ENCODE data around the gene LRRC3.

The LRRC3 gene

DNA sequence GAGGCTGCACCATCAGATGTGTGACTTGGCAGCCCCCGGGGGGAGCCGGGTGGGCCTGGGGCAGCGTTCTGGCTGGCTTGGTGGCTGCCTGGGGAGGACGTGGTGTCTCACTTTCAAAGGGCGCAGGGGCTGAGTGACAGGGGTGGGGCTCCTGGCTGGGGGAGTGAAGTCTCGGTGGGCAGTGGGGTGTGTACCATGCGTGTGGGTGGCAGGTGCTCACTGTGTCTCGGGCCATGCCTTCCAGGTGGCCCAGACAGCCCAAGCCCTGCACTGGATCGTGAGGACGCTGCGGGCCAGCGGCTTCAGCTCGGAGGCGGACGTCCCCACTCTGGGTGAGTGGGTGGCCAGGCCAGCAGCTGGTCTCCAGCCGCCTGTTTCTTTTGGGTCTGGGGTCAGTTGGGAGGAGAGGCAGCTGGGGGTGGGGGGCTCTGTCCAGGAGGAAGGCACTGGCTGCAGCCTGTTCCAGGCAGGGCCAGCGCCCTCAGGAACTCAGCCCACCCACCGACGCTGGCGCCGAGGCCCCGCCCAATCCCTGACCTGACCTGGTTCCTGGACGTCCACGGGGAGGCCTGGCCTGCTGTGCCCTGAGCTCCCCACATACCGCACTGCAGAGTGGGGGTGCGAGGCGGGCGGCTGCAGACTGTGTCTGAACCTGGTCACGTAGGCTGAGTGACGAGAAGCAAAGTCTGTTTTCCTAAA lies 30.6 kb upstream of the LRRC3 start:
- DNase-seq, result no peak

DNA sequence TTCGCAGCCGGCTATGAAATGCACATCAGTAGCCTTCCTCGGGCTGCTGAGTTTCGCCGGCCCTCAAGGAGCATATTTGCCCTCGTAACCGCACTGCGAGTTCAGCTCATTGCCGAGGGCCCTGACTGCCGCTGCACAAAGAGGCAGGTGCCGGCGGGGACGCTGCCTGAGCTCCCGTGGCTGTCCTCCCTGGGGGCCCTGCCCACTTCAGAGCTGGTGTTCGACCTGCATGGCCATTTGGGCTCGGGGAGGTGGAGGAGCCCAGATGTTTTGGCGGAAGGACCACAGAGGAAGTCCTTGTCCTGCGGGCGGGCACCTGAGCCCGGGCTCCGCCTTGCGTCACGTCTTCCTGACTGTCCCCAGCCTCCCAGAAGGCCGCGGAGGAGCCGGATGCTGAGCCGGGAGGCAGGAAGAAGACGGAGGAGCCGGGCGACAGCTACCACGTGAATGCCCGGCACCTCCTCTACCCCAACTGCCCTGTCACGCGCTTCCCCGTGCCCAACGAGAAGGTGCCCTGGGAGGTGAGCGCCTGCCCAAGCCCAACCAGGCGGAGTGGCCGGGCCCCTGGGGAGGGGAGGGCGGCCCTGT lies 29.9 kb upstream of the LRRC3 start:
- no peak for DNase-seq

DNA sequence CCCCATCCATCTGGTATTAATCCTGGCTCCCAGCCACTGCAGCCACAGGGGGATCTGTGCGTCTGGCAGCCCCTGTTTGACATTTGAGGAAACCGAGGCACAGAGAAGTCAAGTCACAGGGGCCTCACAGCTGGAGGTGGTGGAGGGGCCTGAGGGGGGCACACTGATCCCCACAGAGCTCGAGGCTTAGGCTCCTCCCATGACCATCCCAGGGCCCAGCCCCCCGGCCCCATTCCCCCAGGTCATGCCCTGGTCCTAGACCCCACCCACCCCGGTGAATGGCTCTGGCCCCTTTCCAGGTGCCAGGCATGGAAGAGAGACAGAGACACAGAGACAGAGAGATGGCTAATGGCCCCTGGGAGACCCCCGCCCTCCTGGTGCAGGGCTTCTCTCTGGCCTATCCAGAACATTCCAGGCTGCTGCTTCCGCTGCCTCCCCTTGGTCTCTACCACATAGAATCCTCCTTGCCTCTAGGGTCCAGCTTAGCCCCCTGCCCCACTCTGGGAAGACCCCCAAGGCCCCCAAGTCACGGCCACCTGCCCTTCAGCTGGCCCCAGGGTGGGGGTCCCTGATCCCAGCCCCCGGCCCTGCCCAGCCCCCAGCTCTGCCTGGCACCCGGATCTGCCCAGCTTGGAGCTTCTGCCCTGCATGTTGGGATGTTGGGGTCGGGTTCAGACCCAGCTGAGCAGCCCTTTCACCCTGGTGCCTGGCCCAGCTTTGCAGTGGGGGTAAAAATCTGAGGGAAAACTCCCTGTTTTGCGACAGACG lies 29.2 kb upstream of the LRRC3 start:
- no peak for DNase-seq

DNA sequence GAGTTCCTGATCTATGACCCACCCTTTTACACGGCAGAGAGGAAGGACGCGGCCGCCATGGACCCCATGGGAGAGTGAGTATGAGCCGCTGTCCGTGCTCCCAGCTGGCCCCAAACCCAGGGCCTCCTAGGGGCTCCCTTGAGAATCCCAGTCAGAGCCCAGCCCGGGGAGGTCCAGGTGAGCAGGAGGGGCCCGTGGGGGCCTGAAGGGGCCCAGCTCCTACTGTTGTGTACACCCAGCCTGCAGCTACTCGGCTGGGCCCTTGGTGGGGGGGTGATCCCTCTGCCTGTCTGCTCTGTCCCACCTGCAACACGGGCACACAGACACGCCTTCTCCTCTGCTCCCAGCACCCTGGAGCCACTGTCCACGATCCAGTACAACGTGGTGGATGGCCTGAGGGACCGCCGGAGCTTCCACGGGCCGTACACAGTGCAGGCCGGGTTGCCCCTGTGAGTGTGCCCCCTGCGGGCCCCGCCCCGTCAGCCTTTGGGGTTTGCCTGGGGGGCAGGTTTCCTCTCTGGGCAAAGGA lies 28.6 kb upstream of the LRRC3 start:
- DNase-seq, result no peak

DNA sequence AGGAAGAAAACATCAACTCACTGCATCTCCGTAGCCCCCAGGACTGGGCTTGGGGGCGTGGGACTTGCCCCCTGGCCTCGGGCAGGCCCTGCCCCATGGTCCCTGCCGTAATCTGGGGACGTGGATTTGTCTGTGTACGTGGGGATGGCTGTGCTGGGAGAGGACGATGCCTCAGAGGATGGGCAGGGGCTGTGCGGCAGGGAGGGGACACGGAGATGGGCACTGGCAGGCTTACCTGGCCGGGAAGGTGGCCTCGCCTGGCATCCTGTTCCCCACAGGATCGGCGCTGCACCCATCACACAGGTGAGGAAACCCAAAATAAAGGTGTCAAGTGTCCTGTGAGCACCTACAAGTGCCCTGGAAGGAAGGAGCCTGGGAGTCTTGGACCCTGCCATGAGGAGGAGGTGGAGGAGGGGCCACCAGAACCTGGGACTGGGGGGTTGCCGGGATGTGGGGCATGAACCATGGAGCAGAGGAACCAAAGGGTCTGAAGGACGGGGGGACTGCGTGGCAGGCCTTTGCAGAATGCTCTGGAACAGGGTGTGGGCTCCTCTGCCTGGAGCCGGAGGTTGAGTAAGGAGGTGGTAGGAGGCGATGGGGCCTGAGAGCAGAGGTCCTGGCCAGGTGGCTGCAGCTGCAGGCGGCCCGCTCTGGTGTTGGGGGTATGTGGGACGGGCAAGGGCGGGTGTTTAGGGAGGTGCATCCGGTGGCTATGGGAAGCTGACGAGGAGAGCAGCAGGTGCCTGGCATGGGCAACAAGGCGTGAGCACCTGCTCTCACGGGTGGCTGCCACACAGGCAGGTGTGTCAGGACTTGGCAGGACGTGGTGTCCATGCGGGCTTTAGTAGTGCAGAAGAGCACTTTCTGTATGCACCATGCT lies 27.8 kb upstream of the LRRC3 start:
- DNase-seq, result no peak

DNA sequence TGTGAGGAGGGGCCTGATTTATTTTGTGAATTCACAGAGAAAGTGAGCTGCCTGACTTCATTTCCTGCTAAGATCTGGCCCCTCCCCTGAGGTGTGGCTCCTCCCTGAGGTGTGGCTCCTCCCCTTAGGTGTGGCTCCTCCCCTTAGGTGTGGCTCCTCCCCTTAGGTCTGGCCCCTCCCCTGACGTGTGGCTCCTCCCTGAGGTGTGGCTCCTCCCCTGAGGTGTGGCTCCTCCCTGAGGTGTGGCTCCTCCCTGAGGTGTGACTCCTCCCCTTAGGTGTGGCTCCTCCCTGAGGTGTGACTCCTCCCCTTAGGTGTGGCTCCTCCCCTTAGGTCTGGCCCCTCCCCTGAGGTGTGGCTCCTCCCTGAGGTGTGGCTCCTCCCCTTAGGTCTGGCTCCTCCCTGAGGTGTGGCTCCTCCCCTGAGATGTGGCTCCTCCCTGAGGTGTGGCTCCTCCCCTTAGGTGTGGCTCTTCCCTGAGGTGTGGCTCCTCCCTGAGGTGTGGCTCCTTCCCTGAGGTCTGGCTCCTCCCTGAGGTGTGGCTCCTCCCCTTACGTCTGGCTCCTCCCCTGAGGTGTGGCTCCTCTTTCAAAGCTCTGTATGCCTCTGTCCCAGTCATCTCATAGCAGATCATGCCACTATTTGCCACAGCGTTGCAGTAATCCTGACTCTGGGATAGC lies 26.9 kb upstream of the LRRC3 start:
- no peak for DNase-seq

DNA sequence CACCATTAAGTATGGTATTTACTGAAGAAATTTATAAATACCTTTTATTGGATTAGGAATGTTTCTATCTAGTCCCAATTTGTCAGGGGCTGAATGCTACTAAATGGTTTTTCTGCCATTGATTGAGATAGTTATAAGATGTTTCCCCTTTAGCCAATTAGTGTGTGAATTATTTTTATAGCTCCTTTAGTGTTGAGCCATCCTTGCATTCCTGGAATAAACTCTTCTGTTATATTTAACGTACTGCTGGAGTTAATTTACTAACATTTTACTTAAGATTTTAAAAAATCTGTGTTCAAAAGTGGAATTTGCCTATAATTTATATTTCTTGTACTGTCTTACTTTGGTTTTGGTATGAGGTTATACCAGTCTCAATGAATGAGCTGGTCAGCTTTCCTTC lies 25.4 kb upstream of the LRRC3 start:
- DNase-seq, result no peak

DNA sequence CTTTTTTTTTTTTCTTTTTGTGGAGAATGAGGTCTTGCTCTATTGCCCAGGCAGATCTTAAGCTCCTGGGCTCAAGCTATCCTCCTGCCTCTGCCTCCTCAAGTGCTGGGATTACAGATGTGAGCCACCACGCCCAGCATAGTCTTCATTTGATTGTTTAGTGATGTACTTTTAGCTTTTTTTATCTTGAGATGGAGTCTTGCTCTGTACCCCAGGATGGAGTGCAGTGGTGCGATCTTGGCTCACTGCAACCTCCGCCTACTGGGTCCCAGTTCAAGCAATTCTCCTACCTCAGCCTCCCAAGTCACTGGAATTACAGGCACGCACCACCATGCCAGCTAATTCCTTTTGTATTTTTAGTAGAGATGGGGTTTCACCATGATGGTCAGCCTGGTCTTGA lies 24.0 kb upstream of the LRRC3 start:
- DNase-seq, result no peak

DNA sequence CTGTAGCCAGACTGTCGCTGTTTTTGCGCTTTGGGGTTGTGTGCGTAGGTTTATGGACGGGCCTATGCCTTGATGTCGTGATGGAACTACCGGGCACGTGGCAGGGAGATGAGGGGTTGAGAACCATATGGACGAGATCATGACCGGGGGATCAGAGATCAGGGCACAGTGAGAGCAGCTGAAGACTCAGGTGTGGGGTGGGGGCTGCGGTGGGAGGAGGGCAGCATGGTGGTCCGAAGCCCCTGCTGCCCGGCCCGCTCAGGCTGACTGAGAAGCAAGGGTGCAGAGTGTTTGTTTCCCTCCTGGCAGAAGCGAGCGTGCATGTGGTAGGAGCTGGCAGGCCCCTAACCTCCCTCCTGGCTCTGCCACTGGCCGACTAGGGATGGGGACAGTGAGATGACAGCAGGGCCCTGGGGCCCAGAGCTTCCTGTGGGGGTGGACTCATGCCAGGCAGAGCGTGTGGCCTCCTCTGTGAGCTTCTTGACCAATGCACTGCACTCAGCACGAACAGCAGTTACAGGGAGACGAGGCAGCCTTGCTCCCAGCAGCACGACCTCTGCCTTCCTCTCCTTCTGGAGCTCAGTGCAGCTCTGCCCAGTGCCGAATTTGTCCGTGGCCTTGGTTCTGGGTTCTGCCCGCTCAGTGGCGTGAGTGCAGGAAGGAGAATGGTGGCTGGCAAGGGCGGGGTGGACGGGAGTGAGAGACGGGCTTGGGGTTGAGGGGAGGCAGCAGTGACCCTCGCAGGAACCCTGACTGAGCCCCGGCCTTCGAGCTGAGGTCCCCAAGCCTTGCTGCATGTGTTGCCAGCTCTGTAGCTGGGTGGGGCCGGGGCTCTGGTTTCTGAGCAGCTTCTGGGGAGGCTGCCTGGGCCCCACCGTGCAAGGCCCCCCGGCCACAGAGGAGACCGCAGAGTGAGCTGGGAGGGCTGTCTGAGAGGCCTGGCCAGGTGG lies 22.2 kb upstream of the LRRC3 start:
- no peak for DNase-seq

DNA sequence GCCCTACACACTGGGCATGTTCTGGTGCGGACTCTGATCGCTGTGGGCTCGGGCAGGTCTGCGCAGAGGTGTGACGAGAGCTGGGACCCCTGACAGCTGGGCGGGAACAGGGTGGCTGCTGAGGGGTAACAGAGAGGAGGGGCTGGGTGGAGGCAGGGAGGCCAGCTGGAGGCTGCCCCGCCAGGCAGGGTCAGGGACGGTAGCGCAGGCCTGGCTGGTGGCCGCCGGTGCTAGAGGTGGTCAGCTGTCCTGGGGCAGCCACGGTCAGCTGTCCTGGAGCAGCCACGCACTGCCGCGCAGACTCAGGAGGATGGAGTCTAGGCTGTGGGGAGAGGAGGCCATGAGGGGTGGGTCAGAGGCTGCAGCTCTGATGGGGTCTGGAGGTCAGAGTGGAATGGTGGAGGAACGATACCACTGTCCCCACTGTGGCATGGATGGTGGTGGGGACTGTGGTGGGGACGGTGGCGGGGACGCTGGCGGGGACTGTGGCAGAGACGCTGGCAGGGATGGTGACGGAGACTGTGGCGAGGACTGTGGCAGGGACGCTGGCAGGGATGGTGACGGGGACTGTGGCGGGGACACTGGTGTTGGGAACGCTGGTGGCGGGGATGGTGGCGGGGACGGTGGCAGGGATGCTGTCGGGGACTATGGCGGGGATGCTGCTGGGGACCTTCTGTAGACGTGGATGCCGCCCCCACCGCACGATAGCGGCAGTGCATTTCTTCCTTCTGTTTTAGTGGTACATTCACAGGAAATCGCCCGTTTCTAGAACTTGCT lies 21.3 kb upstream of the LRRC3 start:
- DNase-seq, result no peak

DNA sequence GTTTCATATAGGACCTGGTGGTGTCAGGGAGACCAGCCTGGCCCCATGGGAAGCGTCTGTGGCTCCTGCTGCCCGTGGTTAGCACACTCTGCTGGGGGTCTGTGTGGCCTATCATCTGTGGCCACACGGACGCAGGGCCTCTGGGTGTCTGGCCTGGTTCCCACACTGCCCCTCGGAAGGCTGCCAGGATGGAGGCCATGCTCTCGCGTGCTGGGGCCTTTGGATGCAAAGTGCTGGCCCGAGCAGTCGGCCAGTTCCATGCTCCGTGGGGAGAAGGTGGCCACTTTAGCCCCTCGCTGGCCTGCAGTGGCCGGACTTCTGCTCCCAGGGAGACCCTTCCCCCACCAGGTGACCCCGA lies 20.8 kb upstream of the LRRC3 start:
- no peak for DNase-seq

DNA sequence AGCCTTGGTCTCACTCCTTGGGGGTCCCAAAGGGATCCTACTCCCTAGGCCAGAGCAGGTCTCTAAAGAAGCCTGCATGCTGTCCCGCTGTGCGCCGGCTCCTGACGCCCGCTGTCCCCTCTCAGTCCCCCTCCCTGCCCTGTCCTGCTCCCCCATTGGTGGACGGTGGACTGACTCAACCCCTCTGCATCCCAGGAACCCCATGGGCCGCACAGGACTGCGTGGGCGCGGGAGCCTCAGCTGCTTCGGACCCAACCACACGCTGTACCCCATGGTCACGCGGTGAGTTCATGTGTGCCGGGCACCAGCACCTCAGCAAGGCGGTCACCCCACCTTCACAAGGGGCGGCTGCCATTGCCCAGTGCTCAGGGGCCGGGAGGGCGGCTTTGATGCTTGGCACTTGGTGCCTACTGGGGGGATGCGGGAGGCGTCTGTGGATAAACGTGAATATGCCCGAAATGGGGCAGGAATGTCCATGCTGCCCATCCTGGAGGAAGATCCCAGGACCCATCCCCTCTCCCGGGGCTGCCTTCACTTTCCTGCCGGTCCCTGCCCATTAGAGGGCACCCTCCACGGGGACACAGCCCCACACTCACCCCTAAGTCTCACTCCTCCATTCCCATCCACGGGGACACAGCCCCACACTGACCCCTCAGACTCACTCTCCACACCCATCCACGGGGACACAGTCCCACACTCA lies 20.2 kb upstream of the LRRC3 start:
- DNase-seq, result no peak

DNA sequence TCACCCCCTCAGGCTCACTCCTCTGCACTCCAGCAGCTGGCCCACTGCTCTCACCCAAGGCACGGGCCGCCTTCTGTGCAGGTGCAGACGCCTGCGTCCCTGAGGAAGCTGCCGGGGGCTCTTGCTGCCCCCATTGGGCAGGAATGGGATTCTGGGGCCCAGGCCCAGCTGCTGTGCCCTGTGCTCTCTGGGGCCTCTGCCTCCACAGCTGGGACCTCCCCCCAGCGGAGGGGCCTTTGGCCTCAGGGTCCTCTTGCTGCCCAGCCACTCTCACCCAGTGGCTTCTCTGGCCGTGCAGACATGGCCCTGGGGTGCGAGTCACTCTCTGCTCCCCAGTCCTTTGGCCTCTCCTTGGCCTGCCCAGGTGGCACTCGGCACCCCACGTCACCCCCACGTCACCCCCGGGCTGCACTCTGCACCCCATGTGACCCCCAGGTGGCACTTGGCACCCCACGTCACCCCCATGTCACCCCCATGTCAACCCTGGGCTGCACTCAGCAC lies 19.1 kb upstream of the LRRC3 start:
- no peak for DNase-seq

DNA sequence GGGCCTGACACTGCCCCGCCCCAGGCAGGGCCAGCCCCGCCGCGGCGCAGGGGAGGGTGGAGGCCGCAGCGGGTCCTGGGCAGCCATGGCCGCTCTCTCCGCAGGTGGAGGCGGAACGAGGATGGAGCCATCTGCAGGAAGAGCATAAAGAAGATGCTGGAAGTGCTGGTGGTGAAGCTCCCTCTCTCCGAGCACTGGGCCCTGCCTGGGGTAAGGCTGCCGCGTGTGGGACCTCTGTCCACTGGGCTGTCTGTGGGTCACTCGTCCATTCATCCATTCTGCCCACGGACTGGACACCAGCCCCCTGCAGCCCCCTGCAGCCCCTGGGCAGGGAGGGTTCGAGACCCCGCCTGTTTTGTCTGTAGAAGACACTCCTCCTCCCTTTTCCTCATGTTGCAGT lies 18.4 kb upstream of the LRRC3 start:
- no peak for DNase-seq

DNA sequence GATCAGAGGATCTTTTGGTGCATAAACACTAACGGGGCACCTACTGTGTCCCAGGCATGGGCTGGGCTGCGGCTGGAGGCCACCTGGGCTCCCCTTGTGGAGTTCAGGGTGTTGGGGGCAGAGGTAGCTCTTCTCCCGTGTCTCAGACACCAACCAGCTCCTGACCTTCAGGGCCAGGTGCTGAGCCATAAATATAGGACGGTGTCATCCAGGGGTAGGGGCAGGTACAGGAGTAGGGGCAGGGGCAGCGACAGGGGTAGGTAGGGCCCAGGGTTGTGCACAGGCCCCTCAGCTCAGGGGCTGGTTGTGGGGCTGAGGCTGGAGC lies 18.0 kb upstream of the LRRC3 start:
- DNase-seq, result no peak

DNA sequence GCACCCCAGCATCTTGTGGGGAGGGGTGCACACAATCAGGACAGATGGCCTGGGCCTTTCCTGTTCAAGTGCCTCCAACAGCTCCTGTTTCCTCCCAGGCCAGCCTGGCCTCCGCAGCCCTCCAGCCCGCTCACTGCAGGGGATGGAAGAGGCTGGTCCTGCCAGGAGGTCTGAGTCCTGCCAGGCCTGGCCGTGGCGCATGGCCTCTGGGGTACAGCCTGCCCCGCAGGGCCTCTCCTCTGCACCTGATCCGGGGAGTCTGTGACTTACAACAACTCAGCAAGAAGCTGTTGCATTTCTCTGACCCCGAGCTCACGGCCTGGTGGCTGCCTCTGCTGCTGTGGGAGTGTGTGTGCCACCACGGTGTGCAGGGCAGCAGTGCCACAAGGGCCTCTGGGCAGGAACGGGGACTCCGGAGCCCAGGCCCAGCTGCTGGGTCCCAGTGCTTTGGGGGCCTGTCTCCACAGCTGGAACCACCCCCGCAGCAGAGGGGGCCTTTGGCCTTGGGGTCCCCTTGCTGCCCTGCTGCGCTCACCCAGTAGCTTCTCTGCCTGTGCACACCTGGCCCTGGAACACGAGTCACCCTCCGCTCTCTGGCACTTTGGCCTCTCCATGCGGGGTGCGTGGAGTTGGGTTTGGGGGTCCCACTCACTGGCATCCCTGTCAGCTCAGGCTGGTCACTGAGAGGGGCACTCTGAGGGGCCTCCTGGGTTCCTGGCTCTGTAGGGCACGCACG lies 17.4 kb upstream of the LRRC3 start:
- DNase-seq, result no peak

DNA sequence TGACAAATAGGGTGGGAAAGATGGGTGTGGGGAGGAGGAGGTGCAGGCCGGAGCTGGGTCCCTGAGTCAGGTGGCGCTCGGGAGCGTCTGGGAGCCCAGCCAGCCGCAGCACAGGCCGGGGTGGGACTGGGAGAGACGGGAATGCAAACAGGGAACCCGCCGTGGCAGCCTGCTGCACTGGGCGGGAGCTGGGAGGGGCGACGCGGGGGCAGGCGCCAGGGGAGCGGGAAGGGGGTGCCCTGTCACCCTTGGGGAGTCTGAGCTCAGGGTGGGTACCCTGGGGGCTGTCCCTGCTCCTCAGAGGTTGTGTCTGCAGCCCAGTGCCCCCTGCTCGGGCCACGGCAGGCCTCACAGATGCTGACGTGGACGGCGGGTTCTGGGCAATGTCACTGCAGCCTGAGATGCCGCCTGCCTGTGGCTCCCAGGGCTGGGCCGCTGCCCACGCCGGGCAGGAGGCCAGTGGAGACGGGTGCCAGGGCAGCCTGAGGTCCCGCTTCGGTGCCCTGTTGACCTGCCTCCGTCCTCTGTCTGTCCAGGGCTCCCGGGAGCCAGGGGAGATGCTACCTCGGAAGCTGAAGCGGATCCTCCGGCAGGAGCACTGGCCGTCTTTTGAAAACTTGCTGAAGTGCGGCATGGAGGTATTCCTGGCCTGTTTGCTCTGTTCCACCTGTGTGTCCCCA lies 16.6 kb upstream of the LRRC3 start:
- DNase-seq, result no peak

DNA sequence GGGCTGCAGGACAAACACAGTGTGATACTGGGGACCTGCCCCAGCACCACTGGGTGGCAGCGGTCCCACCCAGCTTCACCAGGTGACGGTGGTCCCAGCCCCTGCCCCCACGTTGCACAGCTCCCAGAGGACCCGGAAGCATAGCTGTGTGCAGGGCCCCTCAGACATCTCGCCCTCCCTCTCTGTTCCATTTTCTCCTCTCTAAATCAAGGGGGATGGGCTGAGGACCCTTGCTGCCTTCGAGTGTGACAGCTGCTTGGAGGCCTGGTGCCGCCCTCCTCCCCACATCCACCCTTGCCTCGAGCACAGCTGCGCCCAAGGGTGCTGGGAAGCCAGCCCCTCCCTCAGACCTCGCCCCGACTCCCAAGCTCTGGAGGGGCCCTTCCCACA lies 16.1 kb upstream of the LRRC3 start:
- DNase-seq, result no peak

All from cerebellar nuclear complex (tissue), 1 donor.